HG02943 (cell line): ENCODE results near the gene HID1.
"Not testable (repeated sequence)": the region's sequence is repeated elsewhere in the genome, so short reads cannot be mapped to it uniquely, and the experiment has no call there.

Source experiments
- ATAC-seq: cut with Tn5 transposase; IDR thresholded peaks from one replicate; pipeline ENCODE4 v1.9.1; 2021; ENCODE audit warnings: mild to moderate bottlenecking, low read depth, moderate library complexity; ENCODE audit not compliant: unreplicated experiment

HID1 gene

GRCh38 chr17:75001915-75002843 lies 29.6 kb upstream of the HID1 start:
- no peak for ATAC-seq

- no peak for ATAC-seq
These were observed 27.0 kb upstream of the HID1 start for GRCh38 chr17:74999523-74999922.

GRCh38 chr17:74998783-74999182 lies 26.2 kb upstream of the HID1 start:
- no peak for ATAC-seq

- no peak for ATAC-seq
These were observed 23.3 kb upstream of the HID1 start for GRCh38 chr17:74995847-74996246.

- ATAC-seq, result no peak
These were observed 21.9 kb upstream of the HID1 start for GRCh38 chr17:74994440-74994839.

GRCh38 chr17:74992223-74992622 lies 19.7 kb upstream of the HID1 start:
- ATAC-seq, result no peak

- no peak for ATAC-seq
These were observed 18.1 kb upstream of the HID1 start for GRCh38 chr17:74990581-74991105.

GRCh38 chr17:74987909-74988711 lies 15.6 kb upstream of the HID1 start:
- peak; percentile 33 for ATAC-seq

GRCh38 chr17:74987418-74987908 lies 14.9 kb upstream of the HID1 start, which contains the start of gene CDR2L:
CDR2L (plus strand) TSS chr17:74987632; CDS start chr17:74988044, 412 bp downstream.
- ATAC-seq, result peak; percentile 56

- ATAC-seq, result no peak
These were observed 13.6 kb upstream of the HID1 start for GRCh38 chr17:74986206-74986576.

GRCh38 chr17:74982663-74983313 lies 10.2 kb upstream of the HID1 start:
- ATAC-seq, result not testable (repeated sequence)

GRCh38 chr17:74981979-74982662 lies 9.6 kb upstream of the HID1 start:
- ATAC-seq, result no peak

- no peak for ATAC-seq
These were observed 8.9 kb upstream of the HID1 start for GRCh38 chr17:74981318-74981978.

GRCh38 chr17:74979408-74980146 lies 7.0 kb upstream of the HID1 start:
- no peak for ATAC-seq

GRCh38 chr17:74978240-74978639 lies 5.7 kb upstream of the HID1 start:
- ATAC-seq, result no peak

GRCh38 chr17:74977802-74978201 lies 5.2 kb upstream of the HID1 start:
- ATAC-seq, result no peak

- no peak for ATAC-seq
These were observed 3.4 kb upstream of the HID1 start for GRCh38 chr17:74975943-74976342.

- ATAC-seq, result no peak
These were observed 392 bp upstream of the HID1 start for GRCh38 chr17:74972973-74973328.

- no peak for ATAC-seq
These were observed 785 bp downstream of the HID1 start for GRCh38 chr17:74971842-74972106.
